Medulla oblongata (tissue), 1 donor: ENCODE measurements around the gene GAB1.

ENCODE experiments used
- DNase-seq: peaks from one replicate; pipeline ENCODE4 v3.0.0-alpha.2; 2015; ENCODE audit errors: extremely low spot score

GAB1 gene

GRCh38 chr4:143417679-143418403, 81.2 kb downstream of the GAB1 start:
- no peak for DNase-seq

GRCh38 chr4:143420227-143420626, 83.6 kb downstream of the GAB1 start:
- DNase-seq = no peak

GRCh38 chr4:143421609-143422008, 84.9 kb downstream of the GAB1 start:
- no peak for DNase-seq

- DNase-seq = no peak
Measured at GRCh38 chr4:143424276-143424675, 87.6 kb downstream of the GAB1 start.

- DNase-seq = no peak
Measured at GRCh38 chr4:143431526-143432257, 95.0 kb downstream of the GAB1 start.

- DNase-seq = no peak
Measured at GRCh38 chr4:143432258-143432591, 95.5 kb downstream of the GAB1 start.

GRCh38 chr4:143433231-143433630, 96.6 kb downstream of the GAB1 start:
- DNase-seq = no peak

- DNase-seq = no peak
Measured at GRCh38 chr4:143435955-143436354, 99.3 kb downstream of the GAB1 start.

- no peak for DNase-seq
Measured at GRCh38 chr4:143437476-143437875, 100.8 kb downstream of the GAB1 start.

GRCh38 chr4:143437937-143438336, 101.3 kb downstream of the GAB1 start:
- DNase-seq = no peak

- no peak for DNase-seq
Measured at GRCh38 chr4:143438710-143439109, 102.0 kb downstream of the GAB1 start.

- no peak for DNase-seq
Measured at GRCh38 chr4:143441109-143441508, 104.4 kb downstream of the GAB1 start.

GRCh38 chr4:143441678-143442077, 105.0 kb downstream of the GAB1 start:
- DNase-seq = peak; percentile 67

- DNase-seq = peak; percentile 6
Measured at GRCh38 chr4:143443728-143444127, 107.1 kb downstream of the GAB1 start.

GRCh38 chr4:143451186-143451585, 114.5 kb downstream of the GAB1 start:
- DNase-seq = no peak

GRCh38 chr4:143455211-143455610, 118.5 kb downstream of the GAB1 start:
- DNase-seq = no peak

- no peak for DNase-seq
Measured at GRCh38 chr4:143458966-143459365, 122.3 kb downstream of the GAB1 start.

GRCh38 chr4:143473334-143474126, 136.9 kb downstream of the GAB1 start:
- no peak for DNase-seq

- DNase-seq = no peak
Measured at GRCh38 chr4:143477487-143477886, 140.8 kb downstream of the GAB1 start.

GRCh38 chr4:143481361-143481760, 144.7 kb downstream of the GAB1 start:
- DNase-seq = no peak

- DNase-seq = peak; percentile 83
Measured at GRCh38 chr4:143482840-143483239, 146.2 kb downstream of the GAB1 start.

- no peak for DNase-seq
Measured at GRCh38 chr4:143486314-143486713, 149.6 kb downstream of the GAB1 start.

- DNase-seq = no peak
Measured at GRCh38 chr4:143488687-143489086, 152.0 kb downstream of the GAB1 start.
